HepG2 (cell line): ENCODE data around the gene CLEC3B. TPM values are rescaled to one million over a fixed set of nuclear protein-coding genes. Genes with fewer than 3 reads are reported as not detected.

Source experiments
- ATAC-seq: fragments of 200-7000 bp; cut with Tn5 transposase; 3 replicates; pipeline ENCODE4 v1.9.1; 2020; ENCODE audit warnings: mild to moderate bottlenecking, moderate library complexity
- BruUV-seq: library from RNA; stranded (reverse); fragments of 400-500 nt; replicated peaks from 2 replicates; lab custom pipeline; 2021; lab: Mats Ljungman, UMichigan
- CTCF ChIA-PET: fragments of 300-600 bp; formaldehyde crosslinking; extraction: SDS; loops from one replicate; lab custom pipeline; 2021; ENCODE audit warnings: low total read pairs, inconsistent platforms, low intra/inter-chr PET ratio; lab: Yijun Ruan, JAX
- POLR2A ChIA-PET: fragments of 350-600 bp; sonication (Branson Sonifier 250); formaldehyde crosslinking; loops from one replicate; lab custom pipeline; 2020; ENCODE audit warnings: antibody characterized with exemption, inconsistent platforms; lab: Yijun Ruan, JAX
- DNase-seq: peaks from one replicate; pipeline ENCODE4 v3.0.0-alpha.2; 2015; ENCODE audit warnings: low spot score
- FAIRE-seq: peaks from 3 replicates; lab custom pipeline; 2011; peaks lifted over from hg19 to GRCh38; lab: Jason Lieb, UNC
- H2AFZ ChIP-seq: one replicate; pipeline ENCODE4 v1.6.1; 2011; ENCODE audit warnings: low read length, inconsistent platforms
- H3K27ac ChIP-seq: fragments of 300-600 bp; 3 replicates; pipeline ENCODE4 v1.8.0; 2011; ENCODE audit warnings: mixed run types, mild to moderate bottlenecking, mixed read lengths, low read length, inconsistent platforms; ENCODE audit not compliant: insufficient read depth; ENCODE audit errors: extremely low read length
- H3K27me3 ChIP-seq, 2 experiments: fragments of 200-600 bp in 1 of 2; 2 replicates in 1 of 2; 3 replicates in 1 of 2; pipeline versions ENCODE4 v1.6.0 to v1.8.0; 2011; ENCODE audit warnings: low read length in 2 of 2, mild to moderate bottlenecking in 2 of 2, moderate library complexity in 2 of 2, inconsistent platforms in 1 of 2; ENCODE audit not compliant: insufficient read depth in 2 of 2, control insufficient read depth in 1 of 2
- H3K36me3 ChIP-seq, 2 experiments: fragments of 200-600 bp in 1 of 2; replicated peaks in 1 of 2; 2 replicates in 1 of 2; 3 replicates in 1 of 2; pipeline versions ENCODE4 v1.5.1 to v1.8.0; 2011; ENCODE audit warnings: low read length in 2 of 2, inconsistent platforms in 1 of 2; ENCODE audit not compliant: insufficient read depth in 2 of 2, control insufficient read depth in 1 of 2
- H3K4me1 ChIP-seq: 2 replicates; pipeline ENCODE4 v1.5.1; 2012; ENCODE audit warnings: low read length, inconsistent platforms; ENCODE audit not compliant: insufficient read depth
- H3K4me2 ChIP-seq: 2 replicates; pipeline ENCODE4 v1.6.0; 2011; ENCODE audit warnings: low read depth, low read length, inconsistent platforms
- H3K4me3 ChIP-seq, 3 experiments: fragments of 200-600 bp in 1 of 3; sonication (generic), shearing (Covaris generic) in 1 of 3; replicated peaks in 1 of 3; 2 replicates each; pipeline ENCODE4 v1.5.1; 2011 to 2016; ENCODE audit warnings: low read length in 3 of 3, inconsistent platforms in 2 of 3, low read depth in 2 of 3, mild to moderate bottlenecking in 2 of 3, control low read depth in 1 of 3, mixed read lengths in 1 of 3; ENCODE audit not compliant: insufficient read depth in 1 of 3
- H3K79me2 ChIP-seq: one replicate; pipeline ENCODE4 v1.6.1; 2011; ENCODE audit warnings: low read length, inconsistent platforms; ENCODE audit not compliant: insufficient read depth
- H3K9ac ChIP-seq: 2 replicates; pipeline ENCODE4 v1.6.0; 2011; ENCODE audit warnings: mild to moderate bottlenecking, low read depth, low read length, inconsistent platforms; ENCODE audit not compliant: insufficient read depth
- H3K9me3 ChIP-seq: 2 replicates; pipeline ENCODE4 v1.5.1; 2012; ENCODE audit warnings: mild to moderate bottlenecking, low read length
- H4K20me1 ChIP-seq: 2 replicates; pipeline ENCODE4 v1.6.0; 2011; ENCODE audit warnings: inconsistent platforms, mild to moderate bottlenecking, low read length, moderate library complexity; ENCODE audit not compliant: insufficient read depth
- ATF7 ChIP-seq, 2 experiments: fragments of 450-650 bp in 1 of 2; sonication (generic) in 1 of 2; formaldehyde crosslinking in 1 of 2; IDR thresholded peaks; 2 replicates each; pipeline versions ENCODE4 v1.4.0 to v1.6.1; 2016 to 2020; ENCODE audit warnings: antibody characterized with exemption in 1 of 2, mild to moderate bottlenecking in 1 of 2, missing genetic modification reagents in 1 of 2
- BRD4 ChIP-seq: sonication (generic); formaldehyde crosslinking; IDR thresholded peaks from 2 replicates; pipeline ENCODE4 v1.4.0; 2020; ENCODE audit warnings: missing genetic modification reagents
- EHMT2 ChIP-seq: fragments of 200-600 bp; sonication (generic); IDR thresholded peaks from 2 replicates; pipeline ENCODE4 v1.7.0; 2017; ENCODE audit warnings: antibody characterized with exemption, low read depth, low read length, borderline replicate concordance
- KDM6A ChIP-seq: IDR thresholded peaks from 2 replicates; pipeline ENCODE4 v1.6.1; 2016; ENCODE audit warnings: low read depth
- NFKB2 ChIP-seq: sonication (generic); formaldehyde crosslinking; IDR thresholded peaks from 2 replicates; pipeline ENCODE4 v1.4.0; 2020; ENCODE audit warnings: missing genetic modification reagents, borderline replicate concordance
- POLR2AphosphoS5 ChIP-seq: IDR thresholded peaks from 2 replicates; pipeline ENCODE4 v1.6.1; 2012; ENCODE audit warnings: low read depth, low read length
- TCF7L2 ChIP-seq: IDR thresholded peaks from 2 replicates; pipeline ENCODE4 v1.6.1; 2011; ENCODE audit warnings: mild to moderate bottlenecking, low read depth, low read length, moderate library complexity
- ZBTB20 ChIP-seq: sonication (generic); formaldehyde crosslinking; IDR thresholded peaks from 2 replicates; pipeline ENCODE4 v1.8.1; 2023; ENCODE audit warnings: missing genetic modification reagents, low read depth, mild to moderate bottlenecking, borderline replicate concordance
- ZMYM4 ChIP-seq: sonication (generic); formaldehyde crosslinking; IDR thresholded peaks from 2 replicates; pipeline ENCODE4 v1.8.1; 2023; ENCODE audit warnings: mild to moderate bottlenecking, missing genetic modification reagents
- ZNF17 ChIP-seq: sonication (generic); formaldehyde crosslinking; IDR thresholded peaks from 2 replicates; pipeline ENCODE4 v1.5.0; 2020; ENCODE audit warnings: mild to moderate bottlenecking, missing genetic modification reagents
- ZNF775 ChIP-seq: sonication (generic); formaldehyde crosslinking; IDR thresholded peaks from 2 replicates; pipeline ENCODE4 v1.4.0; 2020; ENCODE audit warnings: missing genetic modification reagents, mild to moderate bottlenecking, moderate library complexity, borderline replicate concordance
- ZNF781 ChIP-seq: sonication (generic); formaldehyde crosslinking; IDR thresholded peaks from 2 replicates; pipeline ENCODE4 v1.5.1; 2020; ENCODE audit warnings: borderline replicate concordance, mild to moderate bottlenecking, missing genetic modification reagents; ENCODE audit errors: not compliant biosample characterization
- ZSCAN21 ChIP-seq: sonication (generic); formaldehyde crosslinking; IDR thresholded peaks from 2 replicates; pipeline ENCODE4 v1.8.0; 2022; ENCODE audit warnings: mild to moderate bottlenecking, missing genetic modification reagents, moderate library complexity, borderline replicate concordance
- ZZZ3 ChIP-seq: sonication (generic); formaldehyde crosslinking; IDR thresholded peaks from 2 replicates; pipeline ENCODE4 v1.4.0; 2020; ENCODE audit warnings: missing genetic modification reagents, mild to moderate bottlenecking, borderline replicate concordance
- WGBS: methylation state at CpG from one replicate; pipeline ENCODE4 v1.1.6; 2017; ENCODE audit warnings: low lambda C conversion rate; 5-methylcytosine and 5-hydroxymethylcytosine counted together
- in situ Hi-C: cut with HindIII; loops from 2 replicates; pipeline ENCODE4 v1.10.0; 2017; ENCODE audit warnings: low pct_unique_long_range_greater_than_20kb; ENCODE audit not compliant: extremely low pct_ligation_motif_present
- intact Hi-C: fragments of 100-400 bp; cut with micrococcal nuclease; formaldehyde crosslinking; loops from one replicate; pipeline ENCODE4 v1.10.0; 2022; ENCODE audit not compliant: unreplicated experiment
- polyA plus RNA-seq, 8 experiments: library from polyadenylated mRNA; depleted of rRNA in 3 of 8; stranded (reverse) in 7 of 8; unstranded in 1 of 8; fragments of >200 nt; fragmentation: Illumina TruSeq in 4 of 8; extraction: Trizol in 4 of 8; gene quantifications; 2 replicates each; pipeline versions ENCODE4 v1.2.1 to v1.2.3, GENCODE V29; 2011 to 2016; ENCODE audit warnings: low read depth in 4 of 8, missing spikeins in 1 of 8, mixed read lengths in 1 of 8; ENCODE audit not compliant: insufficient read depth in 1 of 8
- total RNA-seq, 5 experiments: library from RNA; depleted of rRNA; stranded (reverse); fragments of >200 nt; fragmentation: Illumina TruSeq; extraction: Trizol; gene quantifications; 2 replicates each; pipeline ENCODE4 v1.2.3, GENCODE V29; 2016; ENCODE audit warnings: low read depth in 1 of 5
- TF ChIP-seq, protein P1 (sequence below): sonication (generic); formaldehyde crosslinking; IDR thresholded peaks from 2 replicates; pipeline ENCODE4 v1.9.0; 2022; ENCODE audit warnings: low read depth, missing genetic modification reagents
- TF ChIP-seq, protein P2 (sequence below): sonication (generic); formaldehyde crosslinking; IDR thresholded peaks from 2 replicates; pipeline ENCODE4 v1.8.0; 2022; ENCODE audit warnings: mild to moderate bottlenecking, missing genetic modification reagents, borderline replicate concordance

Gene CLEC3B
- total and polyA plus RNA-seq, 2 of the 13 experiments (the other 11 are each of a cell fraction or from before 2014, with no cell fraction given), result 0.07 TPM; not detected in 1

DNA sequence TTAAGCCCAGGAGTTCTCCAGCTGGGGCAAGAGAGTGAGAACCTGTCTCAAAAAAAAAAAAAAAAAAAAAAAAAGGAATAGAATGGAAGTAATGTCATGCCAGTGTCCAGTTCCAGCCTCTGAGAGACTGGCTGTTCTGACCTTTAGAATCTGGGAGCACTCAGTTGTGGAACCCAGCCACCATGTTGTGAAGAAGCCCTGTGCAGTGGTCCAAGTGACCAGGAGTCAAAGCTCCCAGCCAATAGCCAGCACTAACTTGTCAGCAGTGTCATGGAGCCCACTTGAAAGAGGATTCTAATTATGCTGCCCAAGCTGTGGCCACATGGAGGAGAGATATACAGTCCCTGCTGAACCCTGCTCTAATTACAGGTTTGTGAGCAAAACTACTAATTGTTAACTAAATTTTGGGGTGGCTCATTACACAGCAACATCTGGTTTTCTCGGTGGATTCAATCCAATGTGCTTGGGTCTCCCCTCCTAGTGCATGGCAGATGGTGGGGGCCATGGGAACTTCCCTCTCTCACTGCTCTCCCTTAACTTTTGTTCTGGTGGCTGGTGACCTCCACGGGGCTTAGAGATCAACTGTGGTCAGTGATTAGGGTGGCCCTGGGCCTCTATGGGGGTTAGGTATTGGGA, 55.5 kb downstream of the CLEC3B start:
- peaks cover 8% of the 10 kb centered on the region for H3K4me1 ChIP-seq
- in situ Hi-C loops (no loop called here), intact Hi-C loops (no loop called here)
- no peaks in the 10 kb centered on the region for H3K36me3 ChIP-seq
- no peak for ATAC-seq
- no peaks in the 10 kb centered on the region; a peak in 1 of 5 replicates for H3K27me3 ChIP-seq
- no peak for DNase-seq
- ChIA-PET CTCF (no interaction called here), POLR2A (no interaction called here)
- no peak for TF ChIP-seq ZNF781 (CRISPR knock-in tag)
- no peak for TF ChIP-seq EHMT2
- TF ChIP-seq, protein P1, sequence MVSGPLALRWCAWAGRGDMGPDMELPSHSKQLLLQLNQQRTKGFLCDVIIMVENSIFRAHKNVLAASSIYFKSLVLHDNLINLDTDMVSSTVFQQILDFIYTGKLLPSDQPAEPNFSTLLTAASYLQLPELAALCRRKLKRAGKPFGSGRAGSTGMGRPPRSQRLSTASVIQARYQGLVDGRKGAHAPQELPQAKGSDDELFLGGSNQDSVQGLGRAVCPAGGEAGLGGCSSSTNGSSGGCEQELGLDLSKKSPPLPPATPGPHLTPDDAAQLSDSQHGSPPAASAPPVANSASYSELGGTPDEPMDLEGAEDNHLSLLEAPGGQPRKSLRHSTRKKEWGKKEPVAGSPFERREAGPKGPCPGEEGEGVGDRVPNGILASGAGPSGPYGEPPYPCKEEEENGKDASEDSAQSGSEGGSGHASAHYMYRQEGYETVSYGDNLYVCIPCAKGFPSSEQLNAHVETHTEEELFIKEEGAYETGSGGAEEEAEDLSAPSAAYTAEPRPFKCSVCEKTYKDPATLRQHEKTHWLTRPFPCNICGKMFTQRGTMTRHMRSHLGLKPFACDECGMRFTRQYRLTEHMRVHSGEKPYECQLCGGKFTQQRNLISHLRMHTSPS, result no peak
- no peak for TF ChIP-seq KDM6A
- no peak for TF ChIP-seq NFKB2 (CRISPR knock-in tag)
- no peak overlapping the region for H3K4me2 ChIP-seq
- H3K4me3 ChIP-seq, result no peak overlapping the region
- no peak overlapping the region for H3K9ac ChIP-seq
- no peak overlapping the region for H3K27ac ChIP-seq
- BruUV-seq, result no TSS peak
- H2AFZ ChIP-seq, result no peak overlapping the region
- H4K20me1 ChIP-seq, result no peaks in the 10 kb centered on the region
- no peaks in the 10 kb centered on the region for H3K79me2 ChIP-seq
- no peak for FAIRE-seq
- no peaks in the 10 kb centered on the region for H3K9me3 ChIP-seq
- WGBS, result 14% methylated on average over 2 of the region's 2 CpGs

DNA sequence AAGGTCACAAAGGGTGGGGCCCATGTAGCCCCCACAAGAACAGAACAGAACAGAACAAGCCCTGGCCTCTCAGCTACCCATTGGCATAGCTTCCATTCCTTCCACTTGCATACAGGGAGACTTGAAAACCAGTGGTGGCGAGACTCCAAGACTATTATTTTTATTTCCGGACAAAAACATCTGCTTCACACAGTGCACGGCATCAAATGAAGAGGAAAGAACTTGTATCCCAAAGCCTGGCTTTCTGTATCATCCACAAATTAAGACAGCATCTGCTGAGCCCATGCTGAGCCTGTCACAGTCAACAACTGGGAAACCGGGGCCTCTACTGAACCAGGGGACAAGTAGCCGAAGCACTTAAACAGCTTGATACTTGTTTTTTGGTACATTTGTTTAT, 56.0 kb downstream of the CLEC3B start:
- FAIRE-seq, result no peak
- H3K9me3 ChIP-seq, result no peaks in the 10 kb centered on the region
- H3K9ac ChIP-seq, result no peak overlapping the region
- H3K27ac ChIP-seq, result no peak overlapping the region
- H2AFZ ChIP-seq, result no peak overlapping the region
- in situ Hi-C loops, result no loop called here
- H3K4me1 ChIP-seq, result peaks cover 8% of the 10 kb centered on the region
- no peaks in the 10 kb centered on the region for H3K36me3 ChIP-seq
- POLR2A ChIA-PET, result no interaction called here
- H3K4me3 ChIP-seq, result no peak overlapping the region
- H3K79me2 ChIP-seq, result no peaks in the 10 kb centered on the region
- intact Hi-C loops, result no loop called here
- CTCF ChIA-PET, result no interaction called here
- 34% methylated on average over 5 of the region's 5 CpGs for WGBS
- no peak for DNase-seq
- ATAC-seq, result no peak
- H4K20me1 ChIP-seq, result no peaks in the 10 kb centered on the region
- peaks cover 0 to 1% of the 10 kb centered on the region in 2 experiments; a peak in 1 of 5 replicates for H3K27me3 ChIP-seq
- no TSS peak for BruUV-seq
- no peak overlapping the region for H3K4me2 ChIP-seq
- no peak for TF ChIP-seq ZNF775 (CRISPR knock-in tag)
- TF ChIP-seq ZMYM4 (CRISPR knock-in tag), result no peak
- TF ChIP-seq ZBTB20 (CRISPR knock-in tag), result no peak
- TF ChIP-seq TCF7L2, result no peak
- TF ChIP-seq BRD4 (CRISPR knock-in tag), result no peak
- no peak for TF ChIP-seq ZSCAN21 (CRISPR knock-in tag)
- TF ChIP-seq, protein P2, sequence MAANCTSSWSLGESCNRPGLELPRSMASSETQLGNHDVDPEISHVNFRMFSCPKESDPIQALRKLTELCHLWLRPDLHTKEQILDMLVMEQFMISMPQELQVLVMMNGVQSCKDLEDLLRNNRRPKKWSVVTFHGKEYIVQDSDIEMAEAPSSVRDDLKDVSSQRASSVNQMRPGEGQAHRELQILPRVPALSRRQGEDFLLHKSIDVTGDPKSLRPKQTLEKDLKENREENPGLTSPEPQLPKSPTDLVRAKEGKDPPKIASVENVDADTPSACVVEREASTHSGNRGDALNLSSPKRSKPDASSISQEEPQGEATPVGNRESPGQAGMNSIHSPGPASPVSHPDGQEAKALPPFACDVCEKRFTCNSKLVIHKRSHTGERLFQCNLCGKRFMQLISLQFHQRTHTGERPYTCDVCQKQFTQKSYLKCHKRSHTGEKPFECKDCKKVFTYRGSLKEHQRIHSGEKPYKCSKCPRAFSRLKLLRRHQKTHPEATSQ, result no peak
- TF ChIP-seq ATF7 (IDR thresholded peaks at IDR 0.05), result no peak
- TF ChIP-seq ATF7 (CRISPR knock-in tag; IDR thresholded peaks at IDR 0.05), result no peak
- no peak for TF ChIP-seq POLR2AphosphoS5
- TF ChIP-seq ZNF17 (CRISPR knock-in tag), result no peak
- no peak for TF ChIP-seq ZZZ3 (CRISPR knock-in tag)
